Ovary (tissue), 3 donors: Measurements from ENCODE around the gene HTR3A.

Source experiments
- EP300 ChIP-seq: sonication (generic); formaldehyde crosslinking; IDR thresholded peaks from one replicate; pipeline ENCODE4 v1.6.1; 2017; ENCODE audit warnings: antibody characterized with exemption
- POLR2A ChIP-seq: fragments of 450-650 bp; IDR thresholded peaks from one replicate; pipeline ENCODE4 v1.6.1; 2017; ENCODE audit warnings: antibody characterized with exemption, mild to moderate bottlenecking, moderate library complexity
- TF ChIP-seq, protein P1 (sequence below), 3 donors: fragments of 450-650 bp in 2 of 3; fragments of 200-600 bp in 1 of 3; IDR thresholded peaks; one replicate each; pipeline versions ENCODE4 v1.5.1 to v1.8.0; 2016 to 2022; ENCODE audit warnings: antibody characterized with exemption in 3 of 3, mild to moderate bottlenecking in 1 of 3
- donor health status: DM: no; HTN: no; CAD: no.

DNA sequence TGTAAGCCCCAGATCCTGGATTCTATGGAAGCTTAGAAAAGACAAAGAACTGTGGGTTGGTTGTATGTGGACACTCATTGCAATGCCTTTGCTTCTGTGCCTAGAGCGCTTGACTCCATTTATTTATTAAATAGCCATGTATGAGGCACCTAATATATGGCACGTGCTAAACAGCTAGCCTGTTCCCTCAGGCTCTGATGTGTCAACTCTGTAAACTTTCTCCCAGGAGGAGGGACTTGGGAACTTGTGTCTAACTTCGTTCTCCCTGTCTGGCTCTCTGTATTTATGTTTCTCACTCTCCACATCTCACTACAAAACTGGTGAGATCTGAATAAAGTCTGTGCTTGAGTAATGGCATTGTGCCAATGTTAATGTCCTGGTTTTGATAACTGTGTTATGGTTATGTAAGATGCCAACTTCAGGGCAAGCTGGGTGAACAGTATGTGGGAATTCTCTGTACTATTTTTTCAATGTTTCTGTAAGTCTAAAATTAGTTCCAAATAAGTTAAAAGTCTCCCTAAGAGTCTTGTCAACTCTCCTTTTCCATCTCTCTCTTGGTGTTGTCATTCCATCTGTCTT is 50.5 kb downstream of the HTR3A start:
- no peak for TF ChIP-seq POLR2A
- TF ChIP-seq, protein P1, sequence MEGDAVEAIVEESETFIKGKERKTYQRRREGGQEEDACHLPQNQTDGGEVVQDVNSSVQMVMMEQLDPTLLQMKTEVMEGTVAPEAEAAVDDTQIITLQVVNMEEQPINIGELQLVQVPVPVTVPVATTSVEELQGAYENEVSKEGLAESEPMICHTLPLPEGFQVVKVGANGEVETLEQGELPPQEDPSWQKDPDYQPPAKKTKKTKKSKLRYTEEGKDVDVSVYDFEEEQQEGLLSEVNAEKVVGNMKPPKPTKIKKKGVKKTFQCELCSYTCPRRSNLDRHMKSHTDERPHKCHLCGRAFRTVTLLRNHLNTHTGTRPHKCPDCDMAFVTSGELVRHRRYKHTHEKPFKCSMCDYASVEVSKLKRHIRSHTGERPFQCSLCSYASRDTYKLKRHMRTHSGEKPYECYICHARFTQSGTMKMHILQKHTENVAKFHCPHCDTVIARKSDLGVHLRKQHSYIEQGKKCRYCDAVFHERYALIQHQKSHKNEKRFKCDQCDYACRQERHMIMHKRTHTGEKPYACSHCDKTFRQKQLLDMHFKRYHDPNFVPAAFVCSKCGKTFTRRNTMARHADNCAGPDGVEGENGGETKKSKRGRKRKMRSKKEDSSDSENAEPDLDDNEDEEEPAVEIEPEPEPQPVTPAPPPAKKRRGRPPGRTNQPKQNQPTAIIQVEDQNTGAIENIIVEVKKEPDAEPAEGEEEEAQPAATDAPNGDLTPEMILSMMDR (IDR thresholded peaks at IDR 0.05), result no peak
- TF ChIP-seq EP300, result no peak
